ENCODE results near the gene CHD5.
"Not testable (repeated sequence)": the region's sequence is repeated elsewhere in the genome, so short reads cannot be mapped to it uniquely, and the experiment has no call there.

Gene CHD5

DNA sequence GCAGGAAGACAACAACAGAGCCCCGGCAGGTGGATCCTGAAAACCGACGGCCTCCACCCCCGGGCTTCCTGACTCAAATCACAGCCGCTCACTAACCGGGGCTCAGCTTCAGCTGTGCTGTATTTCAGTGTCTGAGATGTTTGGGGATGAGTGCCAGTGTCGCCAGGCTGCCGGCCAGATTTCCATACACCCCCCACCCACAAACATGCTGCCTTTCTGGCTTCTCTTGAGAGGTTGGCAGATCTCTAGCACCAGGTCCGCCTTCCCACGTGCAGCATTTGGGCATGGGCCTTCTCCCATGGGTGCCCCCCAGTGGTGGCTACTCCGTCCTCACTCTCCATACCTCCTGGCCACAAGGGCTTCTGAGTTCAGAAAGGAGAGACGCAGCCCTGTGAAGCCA lies 99.7 kb downstream of the CHD5 start:
- no peak for DNase-seq

GRCh38 chr1:6077919-6078318 lies 102.2 kb downstream of the CHD5 start:
- no peak for DNase-seq

DNA sequence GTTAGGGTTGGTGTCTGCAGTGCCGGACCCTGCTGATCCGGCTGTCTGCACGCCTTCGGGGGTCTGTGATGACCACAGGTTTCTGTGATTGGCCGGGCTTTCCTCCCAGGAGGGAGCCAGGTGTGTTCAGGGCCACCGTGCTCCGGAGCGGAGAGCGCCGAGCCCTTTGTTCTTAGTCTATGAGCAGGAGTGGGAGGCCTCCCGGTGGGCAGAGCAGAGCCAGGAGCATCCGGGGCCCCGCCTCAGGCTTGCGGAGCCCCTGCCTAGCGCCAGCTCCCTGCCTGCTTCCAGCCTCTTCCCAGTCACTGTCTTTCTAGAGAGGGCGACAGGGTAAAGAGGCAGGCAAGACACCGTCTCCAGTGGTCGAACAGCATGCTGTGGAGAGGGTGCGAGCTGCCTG lies 102.6 kb downstream of the CHD5 start:
- no peak for DNase-seq

GRCh38 chr1:6077061-6077460 lies 103.1 kb downstream of the CHD5 start:
- not testable (repeated sequence) for DNase-seq

DNA sequence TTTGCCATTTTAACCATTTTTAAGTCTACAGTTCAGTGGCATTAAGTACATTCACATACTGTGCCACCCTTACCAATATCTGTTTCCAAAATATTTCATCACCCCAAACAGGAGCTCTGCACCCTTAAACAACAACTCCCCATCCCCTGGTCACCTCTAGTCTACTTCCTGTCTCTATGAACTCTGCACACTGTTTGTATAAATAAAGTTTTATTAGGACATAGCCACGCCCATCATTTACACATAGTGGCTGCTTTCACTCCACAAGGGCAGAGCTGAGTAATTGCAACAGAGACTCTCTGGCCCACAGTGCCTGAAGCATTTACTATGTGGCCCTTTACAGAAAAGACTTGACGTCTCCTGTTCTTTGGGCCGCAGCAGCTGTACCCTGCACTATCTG lies 104.4 kb downstream of the CHD5 start:
- no peak for DNase-seq

GRCh38 chr1:6074192-6074901 lies 105.8 kb downstream of the CHD5 start:
- no peak for DNase-seq

DNA sequence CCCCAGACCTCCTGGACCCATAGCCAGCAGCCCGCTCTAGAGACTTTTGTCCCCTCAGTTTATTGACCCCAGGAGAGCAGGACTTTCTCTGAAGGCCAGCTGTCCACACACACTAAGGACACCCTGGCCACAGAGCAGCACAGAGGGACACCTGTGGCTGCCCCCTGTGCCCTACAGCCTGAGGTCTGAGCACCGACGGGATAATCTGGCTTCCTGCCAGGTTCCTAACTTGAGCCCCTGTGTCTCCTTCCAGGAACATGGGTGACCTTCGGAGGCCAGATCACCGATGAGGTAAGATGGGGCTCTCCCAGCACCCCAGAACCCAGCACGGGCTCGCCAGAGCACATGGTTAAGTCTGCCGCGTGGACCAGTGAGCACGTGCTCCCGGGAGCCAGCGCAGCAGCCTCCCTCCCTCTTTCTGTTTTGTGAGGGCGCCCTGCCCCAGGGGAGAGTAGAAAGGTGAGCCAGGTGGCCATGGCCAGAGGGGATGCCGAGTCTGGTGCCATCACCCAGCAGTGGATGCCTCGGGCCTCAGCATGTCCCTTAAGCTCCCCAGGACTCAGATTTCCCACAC lies 106.6 kb downstream of the CHD5 start:
- no peak for DNase-seq

- no peak for DNase-seq
Measured at GRCh38 chr1:6072774-6073479, 107.2 kb downstream of the CHD5 start.

GRCh38 chr1:6071219-6071618 lies 108.9 kb downstream of the CHD5 start:
- no peak for DNase-seq

- no peak for DNase-seq
Measured at GRCh38 chr1:6070450-6070974, 109.6 kb downstream of the CHD5 start.

- DNase-seq, result no peak
Measured at GRCh38 chr1:6069573-6069972, 110.5 kb downstream of the CHD5 start.

DNA sequence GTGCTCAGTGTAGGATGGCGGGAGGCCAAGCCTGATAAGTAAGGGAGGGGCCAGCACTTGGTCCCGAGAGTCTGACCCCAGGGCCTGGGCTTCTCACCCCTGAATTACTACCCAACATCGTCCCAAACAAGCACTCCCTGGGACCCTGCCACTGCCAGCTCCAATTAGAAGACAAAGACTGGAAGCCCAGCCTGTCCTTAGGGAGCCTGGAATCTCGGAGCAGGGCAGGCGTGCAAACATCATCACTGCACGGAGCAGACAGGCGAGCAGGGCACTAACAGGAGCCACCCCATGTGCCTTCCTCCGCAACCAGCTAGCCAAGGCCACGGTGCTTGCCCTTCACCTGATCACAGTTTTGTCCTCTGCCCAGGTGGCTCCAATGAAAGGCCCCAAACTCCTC lies 111.2 kb downstream of the CHD5 start:
- DNase-seq, result no peak

DNA sequence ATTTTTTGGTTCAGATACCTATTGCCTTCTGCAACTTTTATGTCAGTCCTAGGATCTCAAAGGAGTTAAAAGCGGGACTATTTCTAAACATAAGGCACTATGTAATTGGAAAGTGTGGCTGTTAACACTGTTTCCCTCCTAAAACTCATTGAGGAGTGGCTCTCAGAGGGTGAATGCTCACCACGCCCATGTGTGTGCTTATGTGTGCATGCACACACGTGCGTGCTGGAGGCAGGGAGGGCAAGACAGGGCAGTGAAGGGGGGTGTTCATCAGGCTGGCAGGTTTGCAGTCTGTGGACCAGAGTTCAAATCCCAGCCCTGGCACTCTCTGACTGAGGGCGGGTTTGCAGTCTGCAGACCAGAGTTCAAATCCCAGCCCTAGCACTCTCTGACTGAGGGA lies 112.0 kb downstream of the CHD5 start:
- no peak for DNase-seq

DNA sequence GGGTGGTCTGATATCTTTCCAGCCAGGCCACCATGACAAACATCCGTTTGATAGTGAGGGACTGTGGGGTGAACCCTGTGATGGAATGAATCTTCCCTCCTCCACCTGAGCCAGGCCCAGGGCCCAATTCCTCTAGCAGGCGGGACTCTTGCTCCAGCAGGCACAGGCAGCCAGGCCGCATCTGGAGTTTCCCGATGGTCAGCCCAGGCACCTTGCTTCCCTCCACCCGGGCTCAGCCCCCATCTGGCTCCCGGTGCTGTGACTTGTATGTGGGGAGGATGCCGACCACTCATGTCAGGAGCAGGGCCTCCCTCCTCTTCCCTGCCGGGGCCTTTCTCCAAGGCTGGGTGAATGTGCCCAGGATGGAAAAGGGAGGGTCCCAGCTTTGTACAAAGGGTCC lies 113.4 kb downstream of the CHD5 start:
- no peak for DNase-seq

- DNase-seq, result no peak
Measured at GRCh38 chr1:6065093-6065858, 114.8 kb downstream of the CHD5 start.

DNA sequence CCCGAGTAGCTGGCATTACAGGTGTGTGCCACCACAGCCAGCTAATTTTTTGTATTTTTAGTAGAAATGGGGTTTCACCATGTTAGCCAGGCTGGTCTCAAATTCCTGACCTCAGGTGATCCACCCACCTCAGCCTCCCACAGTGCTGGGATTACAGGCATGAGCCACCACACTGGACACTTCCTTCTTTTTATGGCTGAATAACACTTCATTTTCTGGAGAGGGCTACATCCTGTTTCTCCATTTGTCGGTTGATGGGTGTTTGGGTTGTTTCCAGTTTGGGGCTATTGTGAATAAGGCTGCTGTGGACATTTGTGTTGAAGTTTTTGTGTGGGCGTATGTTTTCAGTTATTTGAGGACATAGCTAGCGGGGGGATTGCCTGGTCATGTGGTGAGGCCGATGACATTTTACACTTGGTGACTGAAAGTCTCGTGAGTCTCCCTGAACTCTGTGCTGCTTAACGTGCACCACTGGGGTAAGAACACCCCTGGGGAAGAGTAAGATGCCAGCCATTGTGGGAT lies 116.5 kb downstream of the CHD5 start:
- not testable (repeated sequence) for DNase-seq

- DNase-seq, result no peak
Measured at GRCh38 chr1:6062670-6063069, 117.5 kb downstream of the CHD5 start.

DNA sequence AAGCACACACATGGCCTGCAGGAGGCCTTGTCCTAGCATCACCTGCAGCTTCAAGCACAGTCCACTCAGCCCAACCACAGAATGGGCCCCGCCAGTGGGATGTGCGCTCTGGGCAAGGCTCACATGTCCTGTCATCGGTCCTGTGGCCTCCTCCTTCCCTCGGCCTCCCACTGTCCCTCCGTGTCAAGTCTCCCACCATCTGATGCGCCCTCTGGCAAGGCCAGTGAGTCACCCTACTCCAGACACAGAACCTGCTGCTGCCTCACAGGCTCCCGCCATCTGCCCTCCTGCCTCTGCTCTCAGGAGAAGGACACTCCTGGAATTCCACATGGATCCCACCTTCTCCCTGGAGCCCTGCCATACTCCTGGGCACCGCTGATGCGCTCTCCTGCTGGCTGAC lies 120.3 kb downstream of the CHD5 start:
- DNase-seq, result no peak

GRCh38 chr1:6057170-6057845 lies 122.8 kb downstream of the CHD5 start:
- no peak for DNase-seq

DNA sequence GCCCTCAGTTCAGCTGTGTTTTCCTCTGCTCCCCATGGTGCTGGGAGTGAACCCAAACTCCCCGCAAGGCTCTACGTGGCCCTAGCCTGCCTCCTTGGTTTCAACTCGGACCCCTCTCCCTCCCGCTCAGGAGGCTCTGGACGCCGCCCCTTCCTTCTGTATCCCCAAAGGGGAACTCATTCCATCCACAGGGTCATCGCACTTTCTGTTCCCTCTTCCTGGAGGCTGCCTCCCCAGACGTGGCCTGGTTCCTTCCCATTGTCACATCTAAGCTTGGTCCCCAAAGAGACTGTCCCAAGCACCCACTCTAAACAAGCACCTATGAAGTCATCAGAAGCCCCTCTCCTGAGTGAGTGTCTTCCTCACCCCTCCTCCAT lies 123.6 kb downstream of the CHD5 start:
- DNase-seq, result no peak

- no peak for DNase-seq
Measured at GRCh38 chr1:6054596-6054995, 125.5 kb downstream of the CHD5 start.

DNA sequence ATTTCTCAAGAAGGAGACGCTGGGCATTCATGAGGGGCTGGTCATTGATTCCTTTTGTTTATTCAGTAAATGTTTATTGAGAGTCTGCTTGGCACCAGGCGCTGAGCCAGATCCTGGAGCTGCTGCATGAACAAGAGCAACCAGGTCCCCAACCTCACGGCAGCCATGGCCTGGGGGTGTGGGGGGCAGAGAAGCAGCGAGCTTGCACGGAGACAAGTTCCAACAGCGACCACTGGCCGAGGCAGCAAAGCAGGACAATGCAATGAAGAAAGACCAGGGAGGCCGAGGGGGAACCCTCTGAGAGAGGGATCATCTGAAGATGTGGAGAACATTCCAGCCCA lies 126.9 kb downstream of the CHD5 start:
- DNase-seq, result no peak
